ENCODE measurements around the gene ROR2.

DNA sequence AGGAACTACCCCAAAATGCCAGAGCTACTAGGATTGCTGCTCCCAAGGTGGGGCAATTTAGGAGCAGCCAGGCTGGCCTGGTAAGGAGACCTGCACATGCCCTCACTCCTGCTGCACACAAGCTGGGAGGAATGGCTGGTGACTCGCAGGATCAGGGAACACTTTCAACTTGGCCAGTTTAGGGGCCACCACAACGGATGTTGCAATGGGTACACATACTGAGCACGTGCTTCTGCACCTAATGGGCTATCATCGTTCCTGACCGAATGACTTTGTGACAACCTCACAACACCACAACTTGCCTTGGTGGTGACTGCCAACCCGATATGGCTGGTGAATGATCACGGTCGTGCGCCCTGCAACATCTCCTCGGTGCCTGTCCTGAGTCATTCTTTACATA is 172.0 kb downstream of the ROR2 start:
- TF ChIP-seq POLR2A (IDR thresholded peaks at IDR 0.05; ENCODE audit: low read depth, low read length) (no peak), POLR2AphosphoS5 (IDR thresholded peaks at IDR 0.05; ENCODE audit: low read depth, low read length) (no peak), TAF1 (IDR thresholded peaks at IDR 0.05; ENCODE audit: borderline replicate concordance, low read depth, low read length) (no peak)

All from GM12892 (cell line).